GM20000 (cell line): Measurements from ENCODE around the gene RGS17.

Source experiments
- DNase-seq: peaks from one replicate; pipeline ENCODE4 v3.0.0; 2012; ENCODE audit warnings: low spot score
- CTCF ChIP-seq: IDR thresholded peaks from 2 replicates; pipeline ENCODE4 v1.5.1; 2012; ENCODE audit warnings: mild to moderate bottlenecking, control low read depth; ENCODE audit errors: extremely low read depth, missing control alignments

Gene RGS17

GRCh38 chr6:153131037-153131981 lies at the start of gene RGS17:
TSS of gene RGS17 (minus strand) at chr6:153131282. CDS start at chr6:153044018, 87,264 bp downstream.
- peak; percentile 90 for DNase-seq
- no peak for TF ChIP-seq CTCF

GRCh38 chr6:153172815-153173214 lies 41.7 kb upstream of the RGS17 start:
- no peak for DNase-seq
- no peak for TF ChIP-seq CTCF

GRCh38 chr6:153170511-153170910 lies 39.4 kb upstream of the RGS17 start:
- DNase-seq, result no peak
- no peak for TF ChIP-seq CTCF

GRCh38 chr6:153167907-153168306 lies 36.8 kb upstream of the RGS17 start:
- no peak for DNase-seq
- no peak for TF ChIP-seq CTCF

- no peak for TF ChIP-seq CTCF
Measured at GRCh38 chr6:153167061-153167891, 36.2 kb upstream of the RGS17 start.

GRCh38 chr6:153162646-153163045 lies 31.6 kb upstream of the RGS17 start:
- DNase-seq, result no peak
- no peak for TF ChIP-seq CTCF

More at GRCh38 chr6:153167061-153167891, 36.2 kb upstream of the RGS17 start:
- no peak for DNase-seq

- DNase-seq, result no peak
- no peak for TF ChIP-seq CTCF
Measured at GRCh38 chr6:153162172-153162571, 31.1 kb upstream of the RGS17 start.
